Activated CD8-positive, alpha-beta memory T cell treated with anti-CD3 and anti-CD28 coated beads, Interleukin-2, amount 10 ng/mL, durations not matched to agents 7 days and 5 days (primary cell): ENCODE data around the gene CEP55. TPM values are rescaled to one million over a fixed set of nuclear protein-coding genes. Genes with fewer than 3 reads are reported as not detected.
"Not testable (repeated sequence)": the region's sequence is repeated elsewhere in the genome, so short reads cannot be mapped to it uniquely, and the experiment has no call there.

Experiments used
- ATAC-seq: fragments of 150-1000 bp; cut with Tn5 transposase; one replicate; pipeline ENCODE4 v1.10.0; 2021; ENCODE audit warnings: moderate library complexity
- CTCF ChIA-PET: fragments of 350-600 bp; sonication (Branson Sonifier 250); formaldehyde crosslinking; loops from one replicate; lab custom pipeline; 2021; ENCODE audit warnings: antibody characterized with exemption; lab: Charles Lee
- DNase-seq: peaks from one replicate; pipeline ENCODE4 v3.0.0-alpha.2; 2020
- H3K27ac Mint-ChIP-seq: one replicate; pipeline ENCODE4 v1.8.0; 2021; ENCODE audit warnings: mild to moderate bottlenecking, mixed read lengths
- H3K27me3 Mint-ChIP-seq: one replicate; pipeline ENCODE4 v1.8.0; 2021; ENCODE audit warnings: mixed read lengths
- H3K36me3 Mint-ChIP-seq: one replicate; pipeline ENCODE4 v1.8.0; 2021; ENCODE audit warnings: mild to moderate bottlenecking, mixed read lengths
- H3K4me1 Mint-ChIP-seq: one replicate; pipeline ENCODE4 v1.8.0; 2021; ENCODE audit warnings: mixed read lengths
- H3K4me3 Mint-ChIP-seq: one replicate; pipeline ENCODE4 v1.8.0; 2021; ENCODE audit warnings: mild to moderate bottlenecking, moderate library complexity, mixed read lengths
- H3K9me3 Mint-ChIP-seq: one replicate; pipeline ENCODE4 v1.8.0; 2022; ENCODE audit warnings: low read depth, mixed read lengths
- total RNA-seq, 2 experiments: library from RNA; stranded (reverse); gene quantifications; one replicate each; pipeline ENCODE4 v1.2.3, GENCODE V29; 2021

The CEP55 gene
- total RNA-seq, 2 experiments from 2014 or later: 75.6 to 79.3 TPM

DNA sequence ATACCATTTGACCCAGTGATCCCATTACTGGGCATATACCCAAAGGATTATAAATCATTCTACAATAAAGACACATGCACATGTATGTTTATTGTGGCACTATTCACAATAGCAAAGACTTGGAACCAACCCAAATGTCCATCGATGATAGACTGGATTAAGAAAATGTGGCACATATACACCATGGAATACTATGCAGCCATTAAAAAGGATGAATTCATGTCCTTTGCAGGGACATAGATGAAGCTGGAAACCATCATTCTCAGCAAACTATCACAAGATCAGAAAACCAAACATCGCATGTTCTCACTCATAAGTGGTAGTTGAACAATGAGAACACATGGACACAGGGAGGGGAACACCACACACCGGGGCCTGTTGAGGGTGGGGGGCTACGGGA lies 44.5 kb downstream of the CEP55 start:
- H3K36me3 Mint-ChIP-seq, H3K4me3 Mint-ChIP-seq, H3K4me1 Mint-ChIP-seq, H3K9me3 Mint-ChIP-seq, CTCF ChIA-PET, DNase-seq, ATAC-seq, H3K27ac Mint-ChIP-seq: not testable (repeated sequence)
- H3K27me3 Mint-ChIP-seq: peaks cover 33% of the 10 kb centered on the region

DNA sequence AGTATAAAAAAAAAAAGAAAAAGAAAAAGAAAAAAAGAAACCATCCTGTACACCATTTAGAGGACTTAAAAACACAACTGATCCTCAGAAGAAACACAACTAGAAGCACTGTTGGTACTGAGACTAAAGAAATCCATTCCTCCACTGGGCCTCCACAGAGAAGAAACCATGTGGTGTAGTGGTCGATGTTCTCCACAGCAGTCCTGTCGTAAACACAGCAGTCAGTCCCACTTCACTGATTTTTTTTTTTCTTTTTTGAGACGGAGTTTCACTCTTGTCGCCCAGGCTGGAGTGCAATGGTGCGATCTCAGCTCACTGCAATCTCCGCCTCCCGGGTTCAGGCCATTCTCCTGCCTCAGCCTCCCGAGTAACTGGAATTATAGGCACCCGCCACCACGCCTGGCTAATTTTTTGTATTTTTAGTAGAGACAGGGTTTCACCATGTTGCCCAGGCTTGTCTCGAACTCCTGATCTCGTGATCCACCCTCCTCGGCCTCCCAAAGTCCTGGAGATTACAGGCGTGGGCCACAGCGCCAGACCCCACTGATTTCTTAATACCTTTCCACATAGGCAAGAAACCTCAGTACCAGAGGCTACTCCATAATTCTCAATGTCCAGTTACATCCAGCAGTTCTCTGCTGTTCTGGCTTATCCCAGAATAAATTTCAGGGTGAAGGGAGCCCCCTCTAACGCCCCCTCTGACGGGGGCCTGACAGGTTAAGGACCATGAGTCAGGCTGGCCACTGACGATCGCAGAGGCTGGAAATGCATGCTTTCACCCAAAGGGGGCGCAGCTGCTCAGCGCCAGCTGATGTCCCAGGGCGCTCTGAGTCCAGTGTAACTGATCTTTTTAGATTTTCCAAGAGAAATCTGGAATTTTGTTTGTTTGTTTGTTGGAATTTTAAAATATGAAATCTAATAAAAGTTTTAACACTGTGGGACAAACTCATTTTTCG lies 45.3 kb downstream of the CEP55 start:
- Mint-ChIP-seq H3K9me3 (no peaks in the 10 kb centered on the region), H3K27ac (no peak overlapping the region), H3K27me3 (peaks cover 38% of the 10 kb centered on the region), H3K4me1 (no peaks in the 10 kb centered on the region), H3K4me3 (no peak overlapping the region), H3K36me3 (no peaks in the 10 kb centered on the region)
- CTCF ChIA-PET: interaction anchor here (1.1 to 1.6 kb wide), 4 partner anchors 8 to 379 kb away, joined by 3 to 5 read pairs (median 4); no protein-coding TSS in a partner anchor
- ATAC-seq (no peak), DNase-seq (no peak)

DNA sequence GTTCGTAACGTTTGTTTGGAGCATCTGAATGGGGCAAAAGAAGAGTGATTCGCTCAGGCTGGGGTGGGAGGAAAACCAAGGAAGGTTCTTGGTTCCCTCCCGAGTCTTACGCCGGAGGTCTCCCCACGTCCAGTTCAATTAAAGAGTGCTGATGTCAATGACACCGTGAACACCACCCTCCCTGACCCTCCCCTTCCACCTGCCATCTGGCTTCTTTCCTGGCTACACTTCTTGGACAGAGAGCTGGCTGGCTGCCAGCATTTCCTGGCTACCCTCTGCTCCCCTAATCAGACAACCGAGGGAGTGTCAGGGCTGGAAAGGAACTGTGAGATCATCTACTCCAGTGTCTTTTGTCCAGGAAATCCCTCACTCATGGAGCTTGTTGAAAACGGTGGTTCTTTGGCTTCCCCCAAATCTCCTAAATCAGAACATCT lies 46.0 kb downstream of the CEP55 start:
- Mint-ChIP-seq H3K4me3 (no peak overlapping the region), H3K27me3 (peaks cover 40% of the 10 kb centered on the region), H3K4me1 (no peaks in the 10 kb centered on the region), H3K9me3 (no peaks in the 10 kb centered on the region), H3K27ac (no peak overlapping the region), H3K36me3 (no peaks in the 10 kb centered on the region)
- CTCF ChIA-PET: interaction anchor here (1.1 to 1.6 kb wide), 4 partner anchors 9 to 379 kb away, joined by 3 to 5 read pairs (median 4); no protein-coding TSS in a partner anchor
- DNase-seq: no peak
- ATAC-seq: no peak

DNA sequence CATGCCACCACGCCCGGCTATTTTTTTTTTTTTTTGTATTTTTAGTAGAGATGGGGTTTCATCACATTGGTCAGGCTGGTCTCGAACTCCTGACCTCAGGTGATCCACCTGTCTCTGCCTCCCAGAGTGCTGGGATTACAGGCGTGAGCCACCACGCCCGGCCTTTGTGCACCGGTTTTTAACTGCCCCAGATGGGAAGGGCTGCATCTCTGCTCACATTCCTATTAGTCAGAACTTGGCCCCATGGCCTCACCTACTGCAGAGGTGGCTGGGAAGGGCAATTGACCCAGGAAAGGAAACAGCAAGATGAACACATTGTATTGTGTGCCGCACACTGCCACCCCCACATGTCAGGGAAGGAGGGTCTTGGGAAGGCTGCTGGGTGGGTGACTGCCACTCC lies 50.6 kb downstream of the CEP55 start:
- H3K9me3 Mint-ChIP-seq, H3K36me3 Mint-ChIP-seq, H3K4me3 Mint-ChIP-seq, H3K27ac Mint-ChIP-seq, ATAC-seq, H3K4me1 Mint-ChIP-seq, DNase-seq, CTCF ChIA-PET: not testable (repeated sequence)
- peaks cover 13% of the 10 kb centered on the region for H3K27me3 Mint-ChIP-seq

DNA sequence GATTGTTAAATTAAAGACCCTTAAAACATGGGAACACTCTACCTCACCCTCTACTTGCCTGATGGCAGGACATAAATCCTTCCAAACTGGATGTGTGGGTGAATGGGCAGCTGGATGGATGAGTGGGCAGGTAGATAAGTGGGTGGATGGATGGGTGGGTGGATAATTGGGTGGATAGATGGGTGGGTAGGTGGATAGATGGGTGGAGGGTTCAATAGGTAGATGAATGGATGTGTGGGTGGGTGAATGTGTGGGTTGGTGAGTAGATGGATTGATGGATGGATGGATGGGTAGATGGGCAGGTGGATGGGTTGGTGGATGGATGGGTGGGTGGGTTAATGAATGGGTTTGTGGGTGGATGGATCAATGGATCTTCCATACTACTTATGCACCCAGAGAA lies 51.1 kb downstream of the CEP55 start:
- no peaks in the 10 kb centered on the region for H3K36me3 Mint-ChIP-seq
- no peaks in the 10 kb centered on the region for H3K9me3 Mint-ChIP-seq
- no peak overlapping the region for H3K27ac Mint-ChIP-seq
- peaks cover 13% of the 10 kb centered on the region for H3K27me3 Mint-ChIP-seq
- H3K4me1 Mint-ChIP-seq: no peaks in the 10 kb centered on the region
- no peak for ATAC-seq
- H3K4me3 Mint-ChIP-seq: no peak overlapping the region
- DNase-seq: no peak
- CTCF ChIA-PET: no interaction called here

DNA sequence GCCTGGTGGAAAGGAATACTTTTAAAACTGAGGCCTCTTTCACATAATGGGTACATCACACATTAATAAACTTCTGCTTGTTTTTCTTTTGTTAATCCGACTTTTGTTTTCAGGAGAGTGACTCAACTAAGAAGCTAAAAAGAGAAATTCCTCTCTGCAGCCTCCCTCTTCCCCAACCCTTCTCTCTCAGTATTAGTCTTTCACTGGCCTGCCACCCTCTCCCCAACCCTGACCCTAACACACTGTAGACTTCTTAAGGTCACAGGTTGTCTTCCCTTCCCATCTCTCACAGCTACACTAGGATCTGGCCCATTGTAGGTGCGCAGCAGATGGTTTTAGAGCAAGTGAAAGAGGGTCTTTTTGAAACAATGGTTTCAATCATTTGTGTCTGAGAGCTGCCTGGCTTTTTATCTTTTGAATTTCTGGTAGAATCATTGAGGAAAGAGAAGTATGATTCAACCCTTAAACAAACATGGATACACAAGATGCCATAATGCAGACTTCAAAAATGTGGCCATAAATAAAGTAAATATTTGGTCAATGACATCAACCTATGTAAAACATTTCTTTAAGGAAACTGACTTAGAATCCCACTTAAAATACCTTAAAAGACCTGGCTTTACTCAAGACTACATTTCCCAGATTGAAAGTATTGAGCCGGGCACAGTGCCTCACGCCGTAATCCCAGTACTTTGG lies 52.1 kb downstream of the CEP55 start:
- DNase-seq (no peak), ATAC-seq (no peak)
- Mint-ChIP-seq H3K4me3 (no peak overlapping the region), H3K27ac (no peak overlapping the region), H3K9me3 (no peaks in the 10 kb centered on the region), H3K36me3 (no peaks in the 10 kb centered on the region), H3K4me1 (no peaks in the 10 kb centered on the region), H3K27me3 (peaks cover 10% of the 10 kb centered on the region)
- CTCF ChIA-PET: no interaction called here

DNA sequence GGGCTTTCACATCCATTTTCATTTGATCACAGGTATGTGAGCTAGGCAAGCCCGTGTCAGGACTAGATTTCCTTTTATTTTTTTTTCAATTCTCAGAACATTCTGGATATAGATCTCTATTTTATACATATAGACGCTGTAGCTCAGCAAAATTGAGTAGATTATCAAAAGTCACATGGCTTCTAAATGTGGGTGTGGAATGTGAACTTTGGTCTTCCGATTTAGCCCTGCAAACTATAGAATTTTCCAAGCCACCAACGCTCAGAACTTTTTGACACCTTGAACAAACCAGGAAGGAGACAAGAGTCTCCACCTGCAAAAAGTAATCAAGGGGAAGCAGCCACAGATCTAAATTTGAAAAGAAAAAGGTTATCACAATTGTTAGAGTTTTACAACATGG lies 54.2 kb downstream of the CEP55 start:
- DNase-seq (no peak), ATAC-seq (no peak)
- no peak overlapping the region for H3K27ac Mint-ChIP-seq
- no peaks in the 10 kb centered on the region for H3K36me3 Mint-ChIP-seq
- peaks cover 9% of the 10 kb centered on the region for H3K27me3 Mint-ChIP-seq
- no peak overlapping the region for H3K4me3 Mint-ChIP-seq
- no peaks in the 10 kb centered on the region for H3K4me1 Mint-ChIP-seq
- CTCF ChIA-PET: no interaction called here
- H3K9me3 Mint-ChIP-seq: no peaks in the 10 kb centered on the region

DNA sequence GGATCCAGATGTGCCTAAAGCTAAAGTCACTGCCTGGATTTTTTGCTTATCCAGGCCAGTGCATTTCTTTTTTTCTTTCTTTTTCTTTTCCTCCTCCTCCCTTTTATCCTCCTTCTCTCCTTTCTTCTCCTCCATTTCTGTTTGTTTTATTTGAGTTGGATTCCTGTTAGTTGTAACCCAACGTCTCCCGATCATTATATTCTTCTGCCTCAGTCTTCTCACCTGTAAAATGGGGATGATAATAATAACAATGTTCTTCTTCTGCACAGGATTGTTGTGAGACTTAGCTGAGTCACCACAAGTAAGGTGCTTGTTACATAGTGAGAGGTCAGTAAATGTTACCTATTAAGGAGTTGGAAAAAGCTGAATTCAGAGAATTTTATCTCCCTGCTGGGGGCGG lies 56.4 kb downstream of the CEP55 start:
- Mint-ChIP-seq H3K9me3 (no peaks in the 10 kb centered on the region), H3K4me3 (no peak overlapping the region), H3K27ac (no peak overlapping the region), H3K36me3 (no peaks in the 10 kb centered on the region), H3K27me3 (peaks cover 3% of the 10 kb centered on the region), H3K4me1 (no peaks in the 10 kb centered on the region)
- no peak for ATAC-seq
- CTCF ChIA-PET: interaction anchor here (0.8 kb wide), 1 partner anchor 56 kb away, joined by 3 read pairs; the partner anchor contains the start of gene CEP55
- no peak for DNase-seq

DNA sequence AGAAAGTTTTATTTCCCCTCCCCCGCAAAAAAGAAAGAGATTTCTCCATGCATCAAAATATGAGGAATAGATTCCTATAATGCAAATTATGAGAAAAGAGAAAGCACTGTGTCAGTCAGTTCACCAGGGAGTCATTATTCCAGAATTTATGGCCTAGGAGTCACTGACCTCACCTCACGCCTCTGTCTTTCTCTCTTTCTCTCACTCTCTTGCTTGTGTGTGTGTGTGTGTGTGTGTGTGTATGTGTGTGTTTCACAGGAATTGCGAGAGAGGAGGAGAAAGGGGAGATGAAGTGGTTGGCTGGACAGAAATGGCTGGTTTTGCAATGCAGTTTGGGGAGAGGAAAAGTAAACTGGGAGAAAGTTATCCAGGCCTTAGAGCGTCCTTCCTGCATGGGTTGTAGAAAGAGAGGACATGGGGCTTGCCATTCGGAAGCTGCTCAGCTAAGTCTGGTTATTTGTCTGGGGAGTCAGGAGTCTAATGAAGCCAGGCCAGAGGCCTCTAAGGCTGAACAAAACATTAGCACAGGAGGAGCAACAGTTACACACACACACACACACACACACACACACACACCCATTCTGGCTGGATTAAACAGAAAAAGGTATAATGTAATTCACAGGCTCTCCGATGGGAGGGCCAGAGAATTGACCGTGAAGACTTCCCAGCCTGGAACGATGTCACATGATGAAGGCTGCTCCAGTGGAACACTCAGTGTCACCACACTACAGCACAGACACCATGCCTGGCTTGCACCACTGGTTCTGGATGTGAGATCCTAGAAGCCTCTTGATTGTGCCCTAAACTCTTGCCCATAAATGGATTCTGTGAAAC lies 57.3 kb downstream of the CEP55 start:
- H3K4me1 Mint-ChIP-seq: no peaks in the 10 kb centered on the region
- no peak for DNase-seq
- CTCF ChIA-PET: interaction anchor here (0.7 to 1.7 kb wide), 8 partner anchors 11 to 127 kb away, joined by 3 to 8 read pairs (median 3); partner anchors contain the start of genes CEP55 and MYOF
- H3K9me3 Mint-ChIP-seq: no peaks in the 10 kb centered on the region
- H3K27me3 Mint-ChIP-seq: peaks cover 3% of the 10 kb centered on the region
- no peaks in the 10 kb centered on the region for H3K36me3 Mint-ChIP-seq
- no peak overlapping the region for H3K4me3 Mint-ChIP-seq
- ATAC-seq: no peak
- no peak overlapping the region for H3K27ac Mint-ChIP-seq

DNA sequence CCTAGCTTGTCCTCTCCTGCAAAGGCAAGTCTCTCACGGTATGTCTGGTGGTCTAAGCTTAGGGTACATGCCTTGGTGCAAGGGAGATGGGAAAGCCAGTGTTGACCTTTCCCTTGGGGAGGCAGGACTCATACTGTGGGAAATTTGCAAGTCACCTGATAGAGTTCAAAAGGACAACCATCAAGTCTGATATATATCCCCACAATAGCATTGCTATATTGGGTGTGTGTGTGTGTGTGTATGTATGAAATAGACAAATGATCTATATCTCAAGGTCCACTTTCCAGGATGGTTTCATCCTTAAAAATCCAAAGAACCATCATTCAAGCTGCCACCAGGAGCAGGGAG lies 57.9 kb downstream of the CEP55 start:
- no peak overlapping the region for H3K27ac Mint-ChIP-seq
- no peak for DNase-seq
- ATAC-seq: no peak
- peaks cover 3% of the 10 kb centered on the region for H3K27me3 Mint-ChIP-seq
- H3K4me1 Mint-ChIP-seq: no peaks in the 10 kb centered on the region
- H3K36me3 Mint-ChIP-seq: no peaks in the 10 kb centered on the region
- CTCF ChIA-PET: interaction anchor here (0.7 to 1.7 kb wide), 12 partner anchors 9 to 305 kb away, joined by 3 to 8 read pairs (median 3); partner anchors contain the start of gene MYOF
- no peaks in the 10 kb centered on the region for H3K9me3 Mint-ChIP-seq
- H3K4me3 Mint-ChIP-seq: no peak overlapping the region

DNA sequence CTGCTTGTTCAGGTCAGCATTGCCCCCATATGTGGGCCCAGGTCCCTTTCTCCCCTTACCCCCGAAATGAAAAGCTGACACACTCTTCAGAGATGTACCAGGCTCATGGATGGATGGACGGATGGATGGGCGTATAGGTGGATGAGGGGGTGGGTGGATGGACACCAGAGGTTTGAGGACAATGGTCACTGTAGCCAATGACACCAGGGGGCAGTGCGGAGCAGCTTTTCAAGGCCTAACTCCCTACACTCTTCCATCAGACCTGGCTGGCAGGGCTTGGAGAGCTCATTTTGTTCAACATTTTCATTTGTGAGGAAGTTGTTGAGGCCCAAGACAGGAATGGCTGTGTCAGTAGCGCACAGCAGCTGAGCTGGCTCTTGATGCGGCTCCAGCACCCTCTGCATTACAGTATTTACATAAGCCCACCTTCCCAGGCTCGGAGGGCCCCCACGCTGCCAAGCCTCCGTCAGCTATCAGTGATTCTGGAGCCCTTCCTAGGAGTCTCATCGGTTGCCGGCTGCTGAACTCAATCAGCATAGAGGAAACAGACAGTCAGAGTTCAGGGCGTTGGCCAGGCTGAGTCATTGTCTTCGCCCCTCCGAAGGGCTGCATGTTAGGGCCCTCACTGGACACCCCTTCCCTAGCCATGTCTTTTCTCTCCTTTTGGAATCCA lies 58.5 kb downstream of the CEP55 start:
- H3K27me3 Mint-ChIP-seq: peaks cover 7% of the 10 kb centered on the region
- H3K9me3 Mint-ChIP-seq: no peaks in the 10 kb centered on the region
- H3K4me3 Mint-ChIP-seq: no peak overlapping the region
- no peaks in the 10 kb centered on the region for H3K36me3 Mint-ChIP-seq
- H3K4me1 Mint-ChIP-seq: no peaks in the 10 kb centered on the region
- CTCF ChIA-PET: interaction anchor here (0.7 to 1.7 kb wide), 11 partner anchors 9 to 304 kb away, joined by 3 to 8 read pairs (median 3); partner anchors contain the start of gene MYOF
- ATAC-seq (peak; percentile 58), DNase-seq (peak; percentile 55)
- no peak overlapping the region for H3K27ac Mint-ChIP-seq

DNA sequence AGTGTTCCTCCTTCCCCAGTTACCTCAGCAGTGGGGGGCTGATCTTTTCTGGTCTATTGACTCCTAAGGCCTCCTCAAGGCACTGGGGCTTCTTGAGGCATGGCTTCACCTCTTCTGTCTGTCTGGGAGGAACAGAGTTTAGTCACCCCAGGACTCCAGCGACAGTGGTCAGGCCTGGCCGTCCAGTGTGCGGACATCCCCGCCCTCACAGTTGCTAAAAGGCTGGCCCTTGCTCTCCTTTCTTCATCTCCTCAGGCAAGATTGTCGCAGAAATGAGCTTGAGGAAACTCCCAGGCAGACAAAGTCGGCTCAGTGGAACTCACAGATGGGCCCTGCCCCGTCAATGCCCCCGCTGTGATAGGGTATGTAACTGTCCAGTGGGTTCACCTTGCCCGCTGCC lies 63.1 kb downstream of the CEP55 start:
- H3K4me3 Mint-ChIP-seq: no peak overlapping the region
- H3K27me3 Mint-ChIP-seq: peaks cover 11% of the 10 kb centered on the region
- ATAC-seq (no peak), DNase-seq (peak; percentile 28)
- H3K9me3 Mint-ChIP-seq: no peaks in the 10 kb centered on the region
- H3K4me1 Mint-ChIP-seq: no peaks in the 10 kb centered on the region
- no peaks in the 10 kb centered on the region for H3K36me3 Mint-ChIP-seq
- CTCF ChIA-PET: no interaction called here
- H3K27ac Mint-ChIP-seq: no peak overlapping the region
